Smooth muscle cell (in vitro differentiated cells): ENCODE data around the gene KCNA5. TPM values are rescaled to one million over a fixed set of nuclear protein-coding genes. Genes with fewer than 3 reads are reported as not detected.

Experiments
- DNase-seq: peaks from one replicate; lab custom pipeline; 2025; ENCODE audit not compliant: unreplicated experiment; lab: John Stamatoyannopoulos, UW
- H2AFZ ChIP-seq: fragments of 200-600 bp; sonication (generic); 2 replicates; pipeline ENCODE4 v1.6.0; 2016; ENCODE audit warnings: antibody characterized with exemption, low read depth, mild to moderate bottlenecking
- H3F3A ChIP-seq: fragments of 200-600 bp; sonication (generic); 2 replicates; pipeline ENCODE4 v1.6.0; 2017; ENCODE audit warnings: antibody characterized with exemption, low read depth
- H3K27ac ChIP-seq: fragments of 200-600 bp; sonication (generic); 2 replicates; pipeline ENCODE4 v1.5.1; 2016; ENCODE audit warnings: low read depth, mild to moderate bottlenecking
- H3K27me3 ChIP-seq: fragments of 200-600 bp; sonication (generic); 2 replicates; pipeline ENCODE4 v1.6.1; 2016; ENCODE audit warnings: low read depth, mild to moderate bottlenecking
- H3K36me3 ChIP-seq: fragments of 200-600 bp; sonication (generic); 2 replicates; pipeline ENCODE4 v1.5.1; 2016; ENCODE audit warnings: low read depth
- H3K4me1 ChIP-seq: fragments of 200-600 bp; sonication (generic); 2 replicates; pipeline ENCODE4 v1.5.1; 2016; ENCODE audit warnings: low read depth
- H3K4me2 ChIP-seq: fragments of 200-600 bp; sonication (generic); 2 replicates; pipeline ENCODE4 v1.6.0; 2016; ENCODE audit warnings: mild to moderate bottlenecking
- H3K4me3 ChIP-seq: fragments of 200-600 bp; sonication (generic); 2 replicates; pipeline ENCODE4 v1.5.1; 2016; ENCODE audit warnings: mild to moderate bottlenecking
- H3K79me2 ChIP-seq: fragments of 200-600 bp; sonication (generic); 2 replicates; pipeline ENCODE4 v1.6.0; 2016; ENCODE audit warnings: low read depth, mild to moderate bottlenecking
- H3K9ac ChIP-seq: fragments of 200-600 bp; sonication (generic); 2 replicates; pipeline ENCODE4 v1.6.0; 2016; ENCODE audit warnings: low read depth
- H3K9me3 ChIP-seq: fragments of 200-600 bp; sonication (generic); replicated peaks from 2 replicates; pipeline ENCODE4 v1.5.1; 2016; ENCODE audit warnings: low read depth
- H4K20me1 ChIP-seq: fragments of 200-600 bp; sonication (generic); 2 replicates; pipeline ENCODE4 v1.6.0; 2016; ENCODE audit warnings: low read depth
- WGBS: methylation state at CpG from one replicate; pipeline ENCODE4 v1.1.7; 2016; ENCODE audit warnings: low lambda C conversion rate; 5-methylcytosine and 5-hydroxymethylcytosine counted together
- polyA plus RNA-seq: library from polyadenylated mRNA; unstranded; fragments of >200 nt; fragmentation: Nextera tagmentation; extraction: Ambion mirVana; gene quantifications from 2 replicates; pipeline ENCODE4 v1.2.1, GENCODE V29; 2016
- total RNA-seq: library from RNA; depleted of rRNA; stranded (reverse); fragments of >200 nt; gene quantifications from 2 replicates; pipeline ENCODE4 v1.2.3, GENCODE V29; 2014
- TF ChIP-seq, protein P1 (sequence below): fragments of 200-600 bp; sonication (generic); IDR thresholded peaks from 2 replicates; pipeline ENCODE4 v1.5.1; 2017; ENCODE audit warnings: borderline replicate concordance, mild to moderate bottlenecking, antibody characterized with exemption; ENCODE audit not compliant: insufficient read depth, poor library complexity, severe bottlenecking

KCNA5 gene
- total and polyA plus RNA-seq, 2 experiments from 2014 or later = not detected

DNA sequence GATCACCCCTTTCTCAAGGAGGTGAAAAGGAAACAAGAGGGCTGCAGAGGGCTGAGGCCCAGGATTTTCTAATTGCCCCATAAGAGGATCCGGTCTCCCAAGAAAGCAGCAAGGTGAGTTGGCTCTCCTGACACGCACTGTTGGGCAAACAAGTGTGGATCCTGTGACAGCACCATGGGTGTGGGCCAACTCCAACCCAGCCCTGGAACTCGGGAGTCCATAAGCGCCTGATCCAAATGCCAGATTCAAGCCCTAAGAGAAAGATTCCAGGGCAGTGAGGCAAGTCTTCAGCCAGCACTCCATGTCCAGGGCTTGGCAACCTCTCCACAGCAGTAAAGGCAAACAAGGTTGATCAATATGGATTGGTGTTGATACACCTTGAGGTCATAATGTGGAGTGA lies 33.1 kb downstream of the KCNA5 start:
- H3K9ac ChIP-seq = no peak overlapping the region
- no peaks in the 10 kb centered on the region for H3K9me3 ChIP-seq
- H4K20me1 ChIP-seq = no peaks in the 10 kb centered on the region
- 94% methylated on average over 4 of the region's 4 CpGs for WGBS
- TF ChIP-seq, protein P1, sequence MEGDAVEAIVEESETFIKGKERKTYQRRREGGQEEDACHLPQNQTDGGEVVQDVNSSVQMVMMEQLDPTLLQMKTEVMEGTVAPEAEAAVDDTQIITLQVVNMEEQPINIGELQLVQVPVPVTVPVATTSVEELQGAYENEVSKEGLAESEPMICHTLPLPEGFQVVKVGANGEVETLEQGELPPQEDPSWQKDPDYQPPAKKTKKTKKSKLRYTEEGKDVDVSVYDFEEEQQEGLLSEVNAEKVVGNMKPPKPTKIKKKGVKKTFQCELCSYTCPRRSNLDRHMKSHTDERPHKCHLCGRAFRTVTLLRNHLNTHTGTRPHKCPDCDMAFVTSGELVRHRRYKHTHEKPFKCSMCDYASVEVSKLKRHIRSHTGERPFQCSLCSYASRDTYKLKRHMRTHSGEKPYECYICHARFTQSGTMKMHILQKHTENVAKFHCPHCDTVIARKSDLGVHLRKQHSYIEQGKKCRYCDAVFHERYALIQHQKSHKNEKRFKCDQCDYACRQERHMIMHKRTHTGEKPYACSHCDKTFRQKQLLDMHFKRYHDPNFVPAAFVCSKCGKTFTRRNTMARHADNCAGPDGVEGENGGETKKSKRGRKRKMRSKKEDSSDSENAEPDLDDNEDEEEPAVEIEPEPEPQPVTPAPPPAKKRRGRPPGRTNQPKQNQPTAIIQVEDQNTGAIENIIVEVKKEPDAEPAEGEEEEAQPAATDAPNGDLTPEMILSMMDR = no peak
- H3F3A ChIP-seq = no peaks in the 10 kb centered on the region
- H2AFZ ChIP-seq = no peak overlapping the region
- H3K4me2 ChIP-seq = no peak overlapping the region
- no peaks in the 10 kb centered on the region for H3K4me1 ChIP-seq
- H3K27me3 ChIP-seq = no peaks in the 10 kb centered on the region
- no peaks in the 10 kb centered on the region for H3K79me2 ChIP-seq
- no peak for DNase-seq
- no peak overlapping the region for H3K27ac ChIP-seq
- H3K4me3 ChIP-seq = no peak overlapping the region
- no peaks in the 10 kb centered on the region for H3K36me3 ChIP-seq

GRCh38 chr12:5078423-5078822 lies 34.7 kb downstream of the KCNA5 start:
- Histone ChIP-seq H3K27me3 (no peaks in the 10 kb centered on the region), H3K9ac (no peak overlapping the region), H3K4me2 (no peak overlapping the region), H2AFZ (no peak overlapping the region), H3F3A (no peaks in the 10 kb centered on the region), H3K79me2 (no peaks in the 10 kb centered on the region), H3K27ac (no peak overlapping the region), H4K20me1 (no peaks in the 10 kb centered on the region), H3K4me3 (no peak overlapping the region), H3K4me1 (no peaks in the 10 kb centered on the region), H3K9me3 (no peaks in the 10 kb centered on the region), H3K36me3 (no peaks in the 10 kb centered on the region)
- WGBS = 42% methylated on average over 4 of the region's 4 CpGs
- DNase-seq = no peak
- TF ChIP-seq, protein P1 = no peak

DNA sequence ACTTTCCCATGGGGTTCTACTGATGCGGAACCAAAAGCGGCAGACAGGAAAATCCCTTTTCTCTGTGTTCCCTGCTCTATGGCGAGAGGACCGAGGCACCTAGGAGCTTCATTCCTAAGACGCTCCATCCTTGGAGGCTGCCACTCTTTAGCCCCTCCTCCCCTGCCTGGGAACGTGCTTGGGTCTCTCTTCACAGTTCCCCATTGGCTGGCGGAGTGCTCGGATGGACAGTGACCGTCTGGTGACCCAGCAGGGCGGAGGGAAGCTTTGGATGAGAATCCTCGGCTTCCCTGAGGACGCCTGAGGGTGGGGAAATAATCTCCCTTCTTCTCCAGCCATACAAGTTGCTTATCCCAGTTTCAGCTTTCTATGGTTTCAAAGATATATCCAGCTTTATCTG lies 37.3 kb downstream of the KCNA5 start:
- no peaks in the 10 kb centered on the region for H3K79me2 ChIP-seq

More for the DNA sequence above, 37.3 kb downstream of the KCNA5 start:
- Histone ChIP-seq H2AFZ (no peak overlapping the region), H3K4me2 (no peak overlapping the region), H3K9ac (no peak overlapping the region), H3K9me3 (no peaks in the 10 kb centered on the region), H4K20me1 (no peaks in the 10 kb centered on the region), H3K27me3 (no peaks in the 10 kb centered on the region), H3F3A (no peaks in the 10 kb centered on the region), H3K27ac (no peak overlapping the region), H3K36me3 (no peaks in the 10 kb centered on the region), H3K4me1 (no peaks in the 10 kb centered on the region), H3K4me3 (no peak overlapping the region)
- TF ChIP-seq, protein P1 = no peak
- DNase-seq = no peak
- WGBS = 68% methylated on average over 12 of the region's 12 CpGs
